OCI-LY3 (cell line): ENCODE results near the gene GRIN2D.

ENCODE experiments used
- H2AFZ ChIP-seq: fragments of 200-600, 300-600 bp; shearing (Covaris generic); 2 replicates; pipeline ENCODE4 v1.6.0; 2014; ENCODE audit warnings: antibody characterized with exemption, low read depth, low read length
- H3K27ac ChIP-seq: fragments of 200-600, 300-600 bp; sonication (generic); 2 replicates; pipeline ENCODE4 v1.5.1; 2014; ENCODE audit warnings: mild to moderate bottlenecking, low read length, moderate library complexity, mixed read lengths
- H3K27me3 ChIP-seq: fragments of 200-600, 300-600 bp; sonication (generic); 2 replicates; pipeline ENCODE4 v1.6.1; 2014; ENCODE audit warnings: low read depth, low read length, mixed read lengths
- H3K36me3 ChIP-seq: fragments of 200-600, 300-600 bp; sonication (generic); replicated peaks from 2 replicates; pipeline ENCODE3; 2014; ENCODE audit warnings: low read depth, low read length, mixed read lengths
- H3K4me1 ChIP-seq: fragments of 300-600, 200-600 bp; sonication (generic); 2 replicates; pipeline ENCODE4 v1.6.1; 2014; ENCODE audit warnings: low read length, mixed read lengths
- H3K4me2 ChIP-seq: fragments of 200-600, 300-600 bp; sonication (generic); 2 replicates; pipeline ENCODE4 v1.6.1; 2014; ENCODE audit warnings: low read length, mixed read lengths
- H3K4me3 ChIP-seq: fragments of 300-600, 200-600 bp; sonication (generic); 2 replicates; pipeline ENCODE4 v1.5.1; 2014; ENCODE audit warnings: antibody characterized with exemption, mild to moderate bottlenecking, low read length, moderate library complexity
- H3K79me2 ChIP-seq: fragments of 300-600, 200-600 bp; shearing (Covaris generic); 2 replicates; pipeline ENCODE4 v1.6.1; 2014; ENCODE audit warnings: mild to moderate bottlenecking, low read length, mixed read lengths
- H3K9ac ChIP-seq: fragments of 300-600, 200-600 bp; shearing (Covaris generic); 2 replicates; pipeline ENCODE4 v1.6.0; 2014; ENCODE audit warnings: mild to moderate bottlenecking, low read length, moderate library complexity
- H3K9me3 ChIP-seq: fragments of 200-600, 300-600 bp; shearing (Covaris generic); 2 replicates; pipeline ENCODE4 v1.6.1; 2014; ENCODE audit warnings: low read length, mixed read lengths; ENCODE audit not compliant: insufficient read depth
- H4K20me1 ChIP-seq: fragments of 200-600, 300-600 bp; sonication (generic); 2 replicates; pipeline ENCODE4 v1.6.1; 2016; ENCODE audit warnings: low read length, mixed read lengths; ENCODE audit not compliant: insufficient read depth
- EZH2phosphoT487 ChIP-seq: fragments of 200-600 bp; shearing (Covaris generic); IDR thresholded peaks from 2 replicates; pipeline ENCODE4 v1.6.1; 2018; ENCODE audit warnings: antibody characterized with exemption, mixed run types, low read depth
- TF ChIP-seq, protein P1 (sequence below): fragments of 200-600, 300-600 bp; sonication (generic); IDR thresholded peaks from 2 replicates; pipeline ENCODE4 v1.5.1; 2014; ENCODE audit warnings: antibody characterized with exemption, low read length, low read depth

The GRIN2D gene

DNA sequence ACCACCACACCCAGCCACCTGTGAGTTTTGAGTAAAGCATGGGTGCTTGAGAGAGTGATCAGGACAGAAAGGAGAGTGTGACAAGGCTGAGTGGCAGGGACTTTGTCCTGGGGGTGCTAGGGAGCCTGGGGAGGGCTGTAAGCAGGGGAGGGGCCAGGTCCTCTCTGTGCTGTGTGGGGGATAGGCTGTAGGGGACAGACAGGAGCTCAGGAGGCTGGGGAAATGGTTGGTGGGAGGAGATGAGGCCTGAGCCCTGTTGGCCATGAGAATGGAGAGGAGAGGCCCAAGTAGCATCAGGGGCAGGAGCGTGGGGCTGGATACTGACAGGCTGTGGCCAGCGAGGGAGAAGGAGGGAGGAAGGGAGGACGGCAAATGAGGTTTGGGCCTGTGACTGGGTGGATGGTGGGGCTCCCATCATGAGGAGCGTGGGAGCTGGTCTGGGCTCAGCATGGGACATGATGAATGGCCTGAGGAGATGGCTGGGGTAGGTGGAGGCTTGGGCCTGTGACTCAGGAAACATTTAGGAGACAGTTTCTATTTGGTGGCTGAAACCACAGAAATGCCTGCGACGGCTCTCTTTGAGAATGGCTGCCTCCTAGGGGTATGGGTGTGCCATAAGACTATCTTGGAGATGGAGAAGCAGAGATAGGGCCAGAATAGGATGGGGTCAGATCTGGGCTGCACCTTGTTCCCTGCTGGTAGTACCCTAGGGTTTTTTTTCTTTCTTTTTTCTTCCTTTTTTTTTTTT lies 25.0 kb downstream of the GRIN2D start:
- TF ChIP-seq EZH2phosphoT487, result no peak
- TF ChIP-seq, protein P1, sequence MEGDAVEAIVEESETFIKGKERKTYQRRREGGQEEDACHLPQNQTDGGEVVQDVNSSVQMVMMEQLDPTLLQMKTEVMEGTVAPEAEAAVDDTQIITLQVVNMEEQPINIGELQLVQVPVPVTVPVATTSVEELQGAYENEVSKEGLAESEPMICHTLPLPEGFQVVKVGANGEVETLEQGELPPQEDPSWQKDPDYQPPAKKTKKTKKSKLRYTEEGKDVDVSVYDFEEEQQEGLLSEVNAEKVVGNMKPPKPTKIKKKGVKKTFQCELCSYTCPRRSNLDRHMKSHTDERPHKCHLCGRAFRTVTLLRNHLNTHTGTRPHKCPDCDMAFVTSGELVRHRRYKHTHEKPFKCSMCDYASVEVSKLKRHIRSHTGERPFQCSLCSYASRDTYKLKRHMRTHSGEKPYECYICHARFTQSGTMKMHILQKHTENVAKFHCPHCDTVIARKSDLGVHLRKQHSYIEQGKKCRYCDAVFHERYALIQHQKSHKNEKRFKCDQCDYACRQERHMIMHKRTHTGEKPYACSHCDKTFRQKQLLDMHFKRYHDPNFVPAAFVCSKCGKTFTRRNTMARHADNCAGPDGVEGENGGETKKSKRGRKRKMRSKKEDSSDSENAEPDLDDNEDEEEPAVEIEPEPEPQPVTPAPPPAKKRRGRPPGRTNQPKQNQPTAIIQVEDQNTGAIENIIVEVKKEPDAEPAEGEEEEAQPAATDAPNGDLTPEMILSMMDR, result peak; percentile 18
- peak overlapping the region; percentile 12; the same call in 1 of the 2 replicates for H3K9ac ChIP-seq
- H3K79me2 ChIP-seq, result no peaks in the 10 kb centered on the region
- peak overlapping the region; percentile 23; the same call in 1 of the 2 replicates for H2AFZ ChIP-seq
- H3K9me3 ChIP-seq, result no peaks in the 10 kb centered on the region
- no peaks in the 10 kb centered on the region for H3K27me3 ChIP-seq
- H3K27ac ChIP-seq, result no peak overlapping the region
- peak overlapping the region; percentile 47 for H3K4me2 ChIP-seq
- peaks cover 4% of the 10 kb centered on the region; the same call in 1 of the 2 replicates for H3K4me1 ChIP-seq
- no peaks in the 10 kb centered on the region for H3K36me3 ChIP-seq
- peak overlapping the region; percentile 68 for H3K4me3 ChIP-seq
- no peaks in the 10 kb centered on the region for H4K20me1 ChIP-seq

DNA sequence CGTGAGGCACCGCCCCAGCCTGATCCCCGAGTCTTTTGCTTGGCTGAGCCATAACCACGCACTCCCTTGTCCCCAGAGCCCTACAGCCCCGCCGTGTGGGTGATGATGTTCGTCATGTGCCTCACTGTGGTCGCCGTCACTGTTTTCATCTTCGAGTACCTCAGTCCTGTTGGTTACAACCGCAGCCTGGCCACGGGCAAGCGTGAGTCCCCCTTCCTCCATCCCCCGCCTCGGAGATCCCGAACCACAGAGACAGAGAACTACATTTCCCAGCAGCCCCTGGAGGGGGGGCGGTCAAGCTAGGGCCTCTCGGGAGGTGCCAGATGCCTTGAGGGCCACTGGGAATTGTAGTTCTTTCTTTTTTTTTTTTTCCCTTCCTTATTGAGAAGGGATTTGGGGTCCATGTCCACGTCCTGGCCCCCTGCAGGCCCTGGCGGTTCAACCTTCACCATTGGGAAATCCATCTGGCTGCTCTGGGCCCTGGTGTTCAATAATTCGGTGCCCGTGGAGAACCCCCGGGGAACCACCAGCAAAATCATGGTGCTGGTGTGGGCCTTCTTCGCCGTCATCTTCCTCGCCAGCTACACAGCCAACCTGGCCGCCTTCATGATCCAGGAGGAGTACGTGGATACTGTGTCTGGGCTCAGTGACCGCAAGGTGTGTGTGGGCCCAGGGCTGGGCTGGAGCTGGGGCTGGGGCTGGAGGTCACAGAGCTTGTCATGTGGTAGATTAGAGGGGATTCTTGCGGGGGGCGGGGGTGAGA lies 25.9 kb downstream of the GRIN2D start:
- H3K9me3 ChIP-seq, result no peaks in the 10 kb centered on the region
- H3K4me2 ChIP-seq, result peak overlapping the region; percentile 47
- H3K27me3 ChIP-seq, result no peaks in the 10 kb centered on the region
- H4K20me1 ChIP-seq, result no peaks in the 10 kb centered on the region
- peak overlapping the region; percentile 12; the same call in 1 of the 2 replicates for H3K9ac ChIP-seq
- no peak overlapping the region for H3K27ac ChIP-seq
- H3K4me3 ChIP-seq, result peak overlapping the region; percentile 68
- peaks cover 5% of the 10 kb centered on the region for H3K4me1 ChIP-seq
- H2AFZ ChIP-seq, result peak overlapping the region; percentile 48
- no peaks in the 10 kb centered on the region for H3K79me2 ChIP-seq
- no peaks in the 10 kb centered on the region for H3K36me3 ChIP-seq
- TF ChIP-seq EZH2phosphoT487, result no peak
- TF ChIP-seq, protein P1, result no peak

DNA sequence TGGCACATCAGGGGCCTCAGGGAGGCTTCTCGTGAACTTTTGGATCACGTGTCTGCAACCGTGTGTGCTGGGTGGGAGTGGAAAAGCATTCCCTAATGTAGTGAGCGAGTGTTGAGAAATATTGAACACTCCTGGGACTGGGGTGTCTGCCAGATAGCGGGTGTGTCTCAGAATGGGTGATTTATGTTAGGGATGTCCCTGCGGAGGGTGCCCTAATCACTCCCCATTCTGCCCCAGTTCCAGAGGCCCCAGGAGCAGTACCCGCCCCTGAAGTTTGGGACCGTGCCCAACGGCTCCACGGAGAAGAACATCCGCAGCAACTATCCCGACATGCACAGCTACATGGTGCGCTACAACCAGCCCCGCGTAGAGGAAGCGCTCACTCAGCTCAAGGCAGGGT lies 28.1 kb downstream of the GRIN2D start:
- Histone ChIP-seq H3K9ac (no peak overlapping the region), H3K27ac (no peak overlapping the region), H3K4me1 (peaks cover 15% of the 10 kb centered on the region), H3K27me3 (no peaks in the 10 kb centered on the region), H4K20me1 (no peaks in the 10 kb centered on the region), H3K36me3 (no peaks in the 10 kb centered on the region), H3K4me2 (no peak overlapping the region), H3K9me3 (no peaks in the 10 kb centered on the region), H2AFZ (no peak overlapping the region), H3K79me2 (no peaks in the 10 kb centered on the region), H3K4me3 (no peak overlapping the region)
- TF ChIP-seq, protein P1, result no peak
- TF ChIP-seq EZH2phosphoT487, result no peak

DNA sequence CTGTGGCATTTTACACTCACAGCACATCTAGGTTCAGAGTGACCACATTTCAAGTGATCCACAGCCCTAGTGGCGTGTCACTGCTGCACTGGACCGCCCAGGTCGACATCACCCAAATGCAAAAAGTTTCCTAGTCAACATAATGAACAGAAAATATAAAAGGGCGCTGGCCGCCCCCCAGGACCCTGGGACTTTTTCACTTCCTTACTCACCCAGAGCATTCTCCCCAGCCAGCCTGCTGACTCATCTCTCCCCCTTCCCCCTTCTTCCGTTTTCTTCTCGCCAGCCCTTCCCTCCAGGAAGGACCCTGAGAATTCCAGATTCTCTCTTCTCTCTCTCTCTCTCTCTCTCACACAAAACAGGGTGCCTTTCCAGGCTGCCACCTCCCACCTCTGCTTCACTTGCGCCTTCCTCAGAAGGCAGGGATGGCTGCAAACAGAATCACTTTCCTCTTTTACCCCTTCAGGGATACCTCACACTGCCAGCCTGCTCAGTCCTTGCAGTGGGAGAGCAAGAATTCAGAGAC lies 31.3 kb downstream of the GRIN2D start:
- TF ChIP-seq, protein P1, result no peak
- no peak for TF ChIP-seq EZH2phosphoT487
- Histone ChIP-seq H3K27me3 (no peaks in the 10 kb centered on the region), H3K4me2 (peak overlapping the region; percentile 85), H3K4me1 (peaks cover 11% of the 10 kb centered on the region), H2AFZ (peak overlapping the region; percentile 64), H3K79me2 (no peaks in the 10 kb centered on the region), H3K9ac (peak overlapping the region; percentile 53), H3K4me3 (peak overlapping the region; percentile 64), H4K20me1 (no peaks in the 10 kb centered on the region), H3K27ac (peak overlapping the region; percentile 28; the same call in 1 of the 2 replicates), H3K9me3 (no peaks in the 10 kb centered on the region), H3K36me3 (no peaks in the 10 kb centered on the region)
